CD4-positive, alpha-beta T cell treated with Interleukin-6 at 100 ng/mL for 8 hours (primary cell): ENCODE results near the gene FOXG1.

Experiments
- DNase-seq: peaks from one replicate; pipeline ENCODE4 v3.0.0-alpha.2; 2020; ENCODE audit warnings: mixed read lengths, low spot score

Gene FOXG1

GRCh38 chr14:28776482-28777266, 10.1 kb downstream of the FOXG1 start:
- no peak for DNase-seq

GRCh38 chr14:28777471-28778137, 11.0 kb downstream of the FOXG1 start:
- DNase-seq = no peak

DNA sequence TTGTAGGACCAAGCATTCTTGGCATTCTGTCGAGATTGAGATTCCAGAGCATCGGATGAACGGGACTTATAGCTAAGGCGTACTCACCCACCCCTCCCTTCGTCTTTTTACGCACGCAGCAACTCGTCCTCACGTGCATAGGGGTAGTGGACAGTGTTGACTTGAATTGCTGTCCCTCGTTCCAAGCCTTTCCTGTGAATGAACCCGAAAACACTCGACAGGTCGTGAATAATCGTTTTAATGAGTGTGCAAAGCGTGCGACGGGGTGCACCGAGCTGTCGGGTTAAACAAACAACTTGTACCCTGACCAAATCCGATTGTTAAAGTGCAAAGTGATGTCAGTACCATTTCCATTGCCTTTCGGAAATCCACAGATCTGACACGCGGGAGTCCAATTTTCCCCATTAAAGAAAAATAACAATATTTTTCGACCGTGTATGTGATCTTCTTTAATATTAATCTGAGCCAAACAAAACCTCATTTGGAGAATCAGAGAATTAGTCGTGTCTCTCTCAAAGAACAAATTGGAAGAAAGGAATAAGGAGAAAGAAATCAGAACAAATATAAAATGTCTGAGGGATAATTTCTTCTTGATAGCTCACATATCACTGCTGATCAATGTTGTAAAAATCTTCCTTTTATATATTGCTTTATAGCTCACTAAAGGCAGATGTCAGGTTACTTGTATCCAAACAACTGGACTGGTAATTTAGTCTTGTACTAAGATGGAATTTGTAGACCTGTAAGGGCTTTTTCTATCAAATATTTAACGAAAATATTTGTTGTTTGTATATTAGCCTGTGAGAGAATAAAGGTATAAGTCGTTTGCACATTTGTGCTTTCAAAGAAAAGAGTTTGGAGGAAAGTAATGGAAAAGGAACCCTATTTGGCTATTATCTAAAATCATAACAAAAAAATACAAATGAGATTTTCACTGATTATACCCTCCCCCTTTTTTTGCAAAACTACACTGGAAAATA, 11.8 kb downstream of the FOXG1 start:
- DNase-seq = no peak

- no peak for DNase-seq
These were observed 12.9 kb downstream of the FOXG1 start for GRCh38 chr14:28779456-28779855.

DNA sequence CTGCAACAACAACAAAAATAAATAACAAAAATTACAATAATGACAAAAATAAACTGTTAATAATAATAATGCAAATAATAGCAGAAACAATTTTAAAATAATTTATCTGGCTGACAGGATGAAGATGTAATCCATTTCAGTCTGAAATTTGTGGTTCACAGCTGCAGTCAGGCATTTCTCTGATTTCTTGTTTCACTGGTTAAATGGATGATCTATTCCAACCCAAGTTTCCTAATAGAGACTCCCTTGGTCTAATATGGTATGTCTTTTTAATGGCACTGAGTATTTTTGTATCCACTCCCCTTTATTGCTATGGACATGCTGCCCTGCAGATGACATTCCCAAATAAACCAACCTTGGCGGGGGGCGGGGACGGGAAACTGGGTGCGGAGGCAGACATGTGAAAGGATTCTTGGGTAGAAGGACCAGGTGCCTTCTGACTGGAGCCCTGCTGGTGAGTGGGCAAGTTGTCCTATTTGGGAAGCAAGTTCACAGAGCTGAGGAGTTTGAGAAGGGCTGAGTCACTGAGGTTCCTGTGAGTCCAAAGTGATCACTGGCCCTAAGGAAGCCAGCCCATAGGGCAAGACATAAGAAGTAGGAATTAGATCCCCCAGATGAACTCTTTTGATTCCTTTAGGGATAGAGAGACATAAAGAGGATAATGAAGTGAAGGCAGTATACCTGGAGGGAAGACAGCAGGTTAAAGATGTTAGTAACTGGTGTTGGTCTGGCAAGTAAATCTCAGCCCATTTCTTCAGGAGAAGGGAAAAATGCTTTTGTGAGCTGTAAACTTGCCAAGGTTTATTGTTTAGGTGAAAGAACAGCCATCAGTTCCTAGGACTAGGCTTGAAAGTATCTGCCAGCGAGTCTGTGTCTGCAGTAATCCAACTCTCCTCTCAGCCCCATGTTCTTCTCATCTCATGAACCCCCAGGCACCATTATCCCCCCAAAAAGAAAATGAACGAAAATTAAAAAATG, 14.5 kb downstream of the FOXG1 start:
- DNase-seq = no peak

DNA sequence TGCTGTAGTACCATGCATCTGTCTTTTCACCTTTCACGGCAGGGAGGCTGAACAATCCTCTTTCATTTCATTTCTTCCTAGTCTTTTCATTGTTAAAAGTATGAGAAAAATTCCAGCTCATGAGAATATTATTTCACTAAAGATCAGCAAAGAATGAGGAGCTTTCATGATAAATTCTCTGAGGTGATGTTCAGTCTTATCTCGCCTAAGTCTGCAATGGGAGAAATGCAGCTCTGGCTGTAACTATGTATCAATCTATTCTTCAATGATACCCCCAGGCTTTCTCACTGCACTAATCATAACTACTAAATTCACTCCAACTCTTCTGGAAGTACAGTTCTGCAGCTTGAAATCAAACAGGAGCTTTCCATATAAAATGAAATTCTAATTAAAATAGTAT, 15.7 kb downstream of the FOXG1 start:
- DNase-seq = no peak

- no peak for DNase-seq
These were observed 17.1 kb downstream of the FOXG1 start for GRCh38 chr14:28783664-28784063.

- no peak for DNase-seq
These were observed 17.8 kb downstream of the FOXG1 start for GRCh38 chr14:28784096-28785048.

- no peak for DNase-seq
These were observed 18.7 kb downstream of the FOXG1 start for GRCh38 chr14:28785096-28785952.

DNA sequence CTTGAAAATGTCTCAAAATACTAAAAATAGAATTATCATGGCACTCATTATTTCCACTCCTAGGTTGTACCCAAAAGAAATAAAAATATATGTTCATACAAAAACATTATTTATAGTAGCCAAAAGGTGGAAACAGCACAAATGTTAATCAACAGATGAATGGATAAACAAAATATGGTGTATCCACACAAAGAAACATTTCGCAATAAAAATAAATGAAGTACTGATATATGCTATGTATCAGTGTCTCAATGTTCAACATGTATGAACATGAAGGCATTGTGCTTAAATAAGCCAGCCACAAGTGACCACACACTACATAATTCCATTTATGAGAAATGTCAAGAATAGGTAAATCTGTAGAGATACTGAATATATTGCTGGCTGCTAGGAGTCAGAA, 40.9 kb downstream of the FOXG1 start:
- DNase-seq = no peak

GRCh38 chr14:28813810-28814209, 47.2 kb downstream of the FOXG1 start:
- no peak for DNase-seq
